ENCODE measurements around the gene CEMIP.

The CEMIP gene

DNA sequence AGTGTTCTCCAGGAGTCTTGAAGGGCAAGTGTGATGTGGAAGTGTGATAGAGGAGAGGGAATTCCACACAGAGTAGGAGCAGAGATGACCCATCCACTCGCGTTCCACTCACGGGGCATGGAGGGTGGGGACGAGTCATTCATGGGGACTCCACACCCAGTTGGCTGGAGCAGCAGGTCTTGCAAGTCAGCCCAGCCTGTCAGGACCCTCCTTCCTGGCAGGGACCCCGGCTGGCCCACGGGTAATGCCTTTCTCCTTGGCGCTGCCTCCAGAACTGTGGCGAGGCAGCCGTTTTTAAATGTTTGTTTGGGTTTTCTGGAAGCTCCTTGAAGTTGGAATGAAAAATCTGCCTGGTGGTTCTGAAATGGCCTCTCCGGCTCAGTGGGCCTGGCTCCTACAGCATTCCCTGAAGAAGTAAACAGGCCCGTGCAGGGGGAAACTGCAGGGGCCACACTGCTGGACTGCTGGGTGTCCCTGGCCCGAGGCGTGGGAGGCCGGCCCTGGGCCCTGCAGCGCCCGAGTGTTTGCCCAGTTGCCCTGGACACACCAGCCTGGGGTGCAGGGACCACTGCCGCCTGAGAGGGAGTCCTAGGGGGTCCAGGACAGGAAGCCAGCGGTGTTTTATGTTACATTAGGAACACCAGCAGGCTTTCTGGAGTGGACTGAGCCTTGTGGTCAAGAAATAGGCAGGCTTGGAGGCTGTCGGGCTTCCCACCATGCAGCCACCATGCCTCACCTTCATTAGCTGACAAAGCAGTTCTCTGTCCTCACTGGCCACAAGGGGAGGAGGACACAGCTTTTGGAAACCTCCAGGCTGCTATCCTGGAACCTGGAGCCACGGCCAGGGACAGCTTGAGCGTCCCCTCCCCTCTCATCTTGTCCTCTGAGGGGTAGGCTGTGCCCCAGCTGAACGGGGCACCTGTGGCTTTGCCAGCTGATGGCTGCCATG lies 61.3 kb downstream of the CEMIP start:
- TF ChIP-seq, protein P1, sequence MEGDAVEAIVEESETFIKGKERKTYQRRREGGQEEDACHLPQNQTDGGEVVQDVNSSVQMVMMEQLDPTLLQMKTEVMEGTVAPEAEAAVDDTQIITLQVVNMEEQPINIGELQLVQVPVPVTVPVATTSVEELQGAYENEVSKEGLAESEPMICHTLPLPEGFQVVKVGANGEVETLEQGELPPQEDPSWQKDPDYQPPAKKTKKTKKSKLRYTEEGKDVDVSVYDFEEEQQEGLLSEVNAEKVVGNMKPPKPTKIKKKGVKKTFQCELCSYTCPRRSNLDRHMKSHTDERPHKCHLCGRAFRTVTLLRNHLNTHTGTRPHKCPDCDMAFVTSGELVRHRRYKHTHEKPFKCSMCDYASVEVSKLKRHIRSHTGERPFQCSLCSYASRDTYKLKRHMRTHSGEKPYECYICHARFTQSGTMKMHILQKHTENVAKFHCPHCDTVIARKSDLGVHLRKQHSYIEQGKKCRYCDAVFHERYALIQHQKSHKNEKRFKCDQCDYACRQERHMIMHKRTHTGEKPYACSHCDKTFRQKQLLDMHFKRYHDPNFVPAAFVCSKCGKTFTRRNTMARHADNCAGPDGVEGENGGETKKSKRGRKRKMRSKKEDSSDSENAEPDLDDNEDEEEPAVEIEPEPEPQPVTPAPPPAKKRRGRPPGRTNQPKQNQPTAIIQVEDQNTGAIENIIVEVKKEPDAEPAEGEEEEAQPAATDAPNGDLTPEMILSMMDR (conservative IDR thresholded peaks at IDR 0.05; ENCODE audit: low read length), result no peak
- DNase-seq (ENCODE audit: low read depth), result no peak
- H3K4me3 ChIP-seq (ENCODE audit: low read length), result no peak overlapping the region

DNA sequence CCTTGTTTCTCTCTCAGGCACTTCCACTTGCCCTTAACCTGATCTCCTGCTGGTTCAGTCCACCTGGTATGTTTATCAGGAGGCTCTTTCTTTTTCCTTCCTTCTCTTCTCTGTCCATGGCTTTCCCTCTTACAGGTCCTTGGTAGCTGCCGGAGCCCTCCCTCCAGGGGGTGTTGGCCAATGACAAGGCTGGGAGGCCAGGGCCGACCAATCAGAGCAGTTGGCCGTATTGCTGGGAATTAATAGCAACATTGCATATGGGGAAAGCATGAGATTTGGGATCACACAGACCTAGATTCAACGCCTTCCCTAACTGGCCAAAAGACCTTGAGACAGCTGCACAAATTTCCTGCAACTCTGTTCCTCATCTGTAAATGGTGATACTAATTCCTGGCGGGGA lies 62.4 kb downstream of the CEMIP start:
- no peak overlapping the region for H3K4me3 ChIP-seq (ENCODE audit: low read length)
- TF ChIP-seq, protein P1 (conservative IDR thresholded peaks at IDR 0.05; ENCODE audit: low read length), result no peak
- DNase-seq (ENCODE audit: low read depth), result no peak

DNA sequence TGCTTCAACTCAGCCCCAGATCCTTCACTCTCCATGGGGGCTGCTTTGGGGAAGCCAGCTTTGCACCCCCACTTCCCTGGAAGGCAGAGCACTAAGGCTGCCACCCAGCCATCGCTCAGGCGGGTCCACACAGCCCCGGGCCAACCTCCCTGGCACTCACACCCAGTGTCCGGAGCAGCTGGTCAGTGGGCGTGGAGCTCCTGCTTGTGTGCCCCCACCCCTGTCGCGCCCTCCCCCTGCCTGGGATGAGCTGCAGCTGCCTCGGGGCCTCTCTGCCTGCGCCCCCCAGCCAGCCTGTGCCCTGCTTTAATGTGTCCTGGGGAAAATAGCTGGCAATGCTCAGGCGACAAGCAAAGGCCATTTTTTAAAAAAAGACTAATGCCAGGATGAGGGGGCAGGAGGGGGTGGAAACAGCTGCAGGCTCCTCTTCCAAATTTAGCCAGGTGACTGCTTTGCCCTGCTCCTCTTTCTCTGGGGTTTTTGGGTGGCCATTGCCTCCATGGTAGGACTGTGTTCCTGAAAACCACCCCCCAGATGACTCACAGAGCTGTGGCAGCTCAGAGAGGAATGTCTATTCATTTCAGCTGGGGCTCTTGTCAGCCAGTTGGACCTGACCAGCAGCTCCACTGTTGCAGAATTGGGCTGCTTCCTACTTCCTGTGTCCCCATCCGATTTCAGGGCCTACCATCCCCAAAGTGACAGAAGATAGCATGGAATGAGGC lies 65.0 kb downstream of the CEMIP start:
- peak; percentile 77 for DNase-seq (ENCODE audit: low read depth)
- TF ChIP-seq, protein P1 (conservative IDR thresholded peaks at IDR 0.05; ENCODE audit: low read length), result no peak

DNA sequence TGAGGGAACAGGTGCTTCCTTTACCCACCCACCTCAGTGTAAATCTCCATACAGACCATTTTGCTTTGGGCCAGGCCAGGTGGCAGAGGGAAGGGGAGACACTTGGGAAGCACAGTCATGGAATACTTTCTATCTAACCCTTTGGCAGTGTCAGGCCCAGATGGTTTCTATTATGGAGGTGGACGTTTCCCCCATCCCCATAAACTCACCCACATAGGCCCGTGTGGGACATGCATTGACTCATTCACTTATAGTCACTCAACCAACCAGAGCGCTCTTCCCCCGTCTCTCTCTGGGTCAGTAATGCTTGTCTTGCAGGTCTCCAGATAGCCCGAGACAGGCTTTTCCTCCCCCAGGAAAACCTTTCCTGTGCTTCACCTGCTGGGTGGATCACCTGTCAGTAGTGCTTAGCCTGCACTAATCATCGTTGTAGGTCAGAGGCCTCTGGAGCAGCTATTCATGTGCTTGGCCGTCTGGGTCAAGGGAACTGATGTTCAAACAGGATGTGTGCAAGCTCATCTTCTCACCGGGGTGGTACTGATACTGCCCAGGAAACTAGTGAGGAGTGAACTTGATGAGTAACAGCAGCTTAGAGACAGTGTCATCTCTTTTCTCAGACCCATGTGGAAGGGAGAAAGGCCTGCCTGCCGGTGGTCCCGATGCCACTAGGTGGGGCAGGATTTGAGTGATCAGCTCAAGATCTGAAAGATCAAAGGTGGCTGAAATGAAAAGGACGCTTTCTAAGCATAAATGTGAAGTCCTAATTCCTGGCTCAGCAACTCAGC lies 67.1 kb downstream of the CEMIP start:
- no peak for DNase-seq (ENCODE audit: low read depth)
- TF ChIP-seq, protein P1 (conservative IDR thresholded peaks at IDR 0.05; ENCODE audit: low read length), result no peak
- no peak overlapping the region for H3K4me3 ChIP-seq (ENCODE audit: low read length)

More for the DNA sequence above, 65.0 kb downstream of the CEMIP start:
- H3K4me3 ChIP-seq (ENCODE audit: low read length), result no peak overlapping the region

DNA sequence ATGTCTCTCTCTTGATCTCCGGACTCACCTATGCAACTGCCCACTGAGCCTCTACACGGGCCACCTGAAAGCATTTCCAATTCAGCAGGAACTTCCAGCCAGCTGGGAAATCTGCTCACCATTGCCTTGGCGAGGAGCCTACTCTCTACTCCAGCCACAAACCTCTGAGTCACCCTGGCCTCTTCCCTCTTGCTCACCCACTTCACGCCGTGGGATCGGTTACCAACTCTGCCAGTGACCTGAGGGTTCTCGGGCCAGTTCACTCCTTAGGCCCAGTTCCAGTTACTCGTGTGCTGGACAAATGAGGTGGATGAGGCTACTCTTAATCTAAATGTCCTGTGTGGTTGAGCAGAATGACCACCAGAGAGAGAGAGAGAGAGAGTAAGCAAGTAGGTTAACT lies 70.1 kb downstream of the CEMIP start:
- H3K4me3 ChIP-seq (ENCODE audit: low read length), result no peak overlapping the region
- TF ChIP-seq, protein P1 (conservative IDR thresholded peaks at IDR 0.05; ENCODE audit: low read length), result no peak
- peak; percentile 89 for DNase-seq (ENCODE audit: low read depth)

DNA sequence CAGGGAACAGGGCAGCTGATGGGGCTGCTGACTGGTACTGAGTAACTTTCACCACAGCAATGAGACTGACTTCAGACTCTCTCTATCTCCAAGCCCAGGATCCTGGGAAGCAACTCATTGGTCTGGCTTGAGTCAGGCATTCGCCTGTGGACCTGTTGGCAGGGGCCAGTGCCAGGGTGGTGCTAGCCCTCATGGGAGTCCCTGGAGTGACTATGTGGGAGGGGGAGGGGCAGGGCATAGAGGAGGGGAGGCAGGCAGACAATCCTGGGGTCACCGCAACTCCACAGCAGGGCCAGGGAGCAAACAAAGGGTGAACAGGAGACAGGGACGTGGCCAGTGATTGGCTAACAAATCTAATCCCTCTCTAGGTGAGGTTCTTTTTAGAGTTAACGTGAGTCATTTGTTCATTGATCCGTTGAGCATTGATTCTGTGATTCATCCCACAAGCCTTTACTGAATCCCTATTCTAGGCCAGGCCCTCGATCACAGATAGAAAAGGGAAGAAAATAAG lies 71.8 kb downstream of the CEMIP start:
- H3K4me3 ChIP-seq (ENCODE audit: low read length), result no peak overlapping the region
- TF ChIP-seq, protein P1 (conservative IDR thresholded peaks at IDR 0.05; ENCODE audit: low read length), result no peak
- no peak for DNase-seq (ENCODE audit: low read depth)
